Measurements from ENCODE around the gene PRSS38.

Gene PRSS38

DNA sequence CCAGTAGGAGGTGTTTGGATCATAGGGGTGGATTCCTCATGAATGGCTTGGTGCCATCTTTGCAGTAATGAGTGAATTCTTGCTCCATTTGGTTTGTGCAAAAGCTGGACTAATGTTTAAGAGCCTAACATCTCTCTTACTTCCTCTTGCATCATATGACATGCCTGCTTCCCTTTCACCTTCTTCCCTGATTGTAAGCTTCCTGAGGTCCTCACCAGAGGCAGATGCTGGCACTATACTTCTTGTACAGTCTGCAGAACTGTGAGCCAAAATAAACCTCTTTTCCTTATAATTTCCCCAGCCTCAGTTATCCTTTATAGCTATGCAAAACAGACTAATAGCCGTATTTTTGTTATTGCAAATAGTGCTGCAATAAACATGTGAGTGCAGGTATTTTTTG lies 8.1 kb downstream of the PRSS38 start (continued):
- TF ChIP-seq, protein P1, sequence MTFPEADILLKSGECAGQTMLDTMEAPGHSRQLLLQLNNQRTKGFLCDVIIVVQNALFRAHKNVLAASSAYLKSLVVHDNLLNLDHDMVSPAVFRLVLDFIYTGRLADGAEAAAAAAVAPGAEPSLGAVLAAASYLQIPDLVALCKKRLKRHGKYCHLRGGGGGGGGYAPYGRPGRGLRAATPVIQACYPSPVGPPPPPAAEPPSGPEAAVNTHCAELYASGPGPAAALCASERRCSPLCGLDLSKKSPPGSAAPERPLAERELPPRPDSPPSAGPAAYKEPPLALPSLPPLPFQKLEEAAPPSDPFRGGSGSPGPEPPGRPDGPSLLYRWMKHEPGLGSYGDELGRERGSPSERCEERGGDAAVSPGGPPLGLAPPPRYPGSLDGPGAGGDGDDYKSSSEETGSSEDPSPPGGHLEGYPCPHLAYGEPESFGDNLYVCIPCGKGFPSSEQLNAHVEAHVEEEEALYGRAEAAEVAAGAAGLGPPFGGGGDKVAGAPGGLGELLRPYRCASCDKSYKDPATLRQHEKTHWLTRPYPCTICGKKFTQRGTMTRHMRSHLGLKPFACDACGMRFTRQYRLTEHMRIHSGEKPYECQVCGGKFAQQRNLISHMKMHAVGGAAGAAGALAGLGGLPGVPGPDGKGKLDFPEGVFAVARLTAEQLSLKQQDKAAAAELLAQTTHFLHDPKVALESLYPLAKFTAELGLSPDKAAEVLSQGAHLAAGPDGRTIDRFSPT (tag by site-specific recombination; IDR thresholded peaks at IDR 0.05) = no peak
- TF ChIP-seq, protein P2, sequence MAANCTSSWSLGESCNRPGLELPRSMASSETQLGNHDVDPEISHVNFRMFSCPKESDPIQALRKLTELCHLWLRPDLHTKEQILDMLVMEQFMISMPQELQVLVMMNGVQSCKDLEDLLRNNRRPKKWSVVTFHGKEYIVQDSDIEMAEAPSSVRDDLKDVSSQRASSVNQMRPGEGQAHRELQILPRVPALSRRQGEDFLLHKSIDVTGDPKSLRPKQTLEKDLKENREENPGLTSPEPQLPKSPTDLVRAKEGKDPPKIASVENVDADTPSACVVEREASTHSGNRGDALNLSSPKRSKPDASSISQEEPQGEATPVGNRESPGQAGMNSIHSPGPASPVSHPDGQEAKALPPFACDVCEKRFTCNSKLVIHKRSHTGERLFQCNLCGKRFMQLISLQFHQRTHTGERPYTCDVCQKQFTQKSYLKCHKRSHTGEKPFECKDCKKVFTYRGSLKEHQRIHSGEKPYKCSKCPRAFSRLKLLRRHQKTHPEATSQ (tag by site-specific recombination; IDR thresholded peaks at IDR 0.05) = no peak
- TF ChIP-seq HOXC10 (CRISPR knock-in tag; IDR thresholded peaks at IDR 0.05) (no peak), SP7 (tag by site-specific recombination; IDR thresholded peaks at IDR 0.05) (no peak), ZNF747 (tag by site-specific recombination; IDR thresholded peaks at IDR 0.05) (no peak), ZNF175 (tag by site-specific recombination; IDR thresholded peaks at IDR 0.05) (no peak), HOXA7 (CRISPR knock-in tag; IDR thresholded peaks at IDR 0.05; ENCODE audit: borderline replicate concordance) (no peak)
- TF ChIP-seq, protein P3, sequence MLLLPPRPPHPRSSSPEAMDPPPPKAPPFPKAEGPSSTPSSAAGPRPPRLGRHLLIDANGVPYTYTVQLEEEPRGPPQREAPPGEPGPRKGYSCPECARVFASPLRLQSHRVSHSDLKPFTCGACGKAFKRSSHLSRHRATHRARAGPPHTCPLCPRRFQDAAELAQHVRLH (tag by site-specific recombination; IDR thresholded peaks at IDR 0.05) = no peak

DNA sequence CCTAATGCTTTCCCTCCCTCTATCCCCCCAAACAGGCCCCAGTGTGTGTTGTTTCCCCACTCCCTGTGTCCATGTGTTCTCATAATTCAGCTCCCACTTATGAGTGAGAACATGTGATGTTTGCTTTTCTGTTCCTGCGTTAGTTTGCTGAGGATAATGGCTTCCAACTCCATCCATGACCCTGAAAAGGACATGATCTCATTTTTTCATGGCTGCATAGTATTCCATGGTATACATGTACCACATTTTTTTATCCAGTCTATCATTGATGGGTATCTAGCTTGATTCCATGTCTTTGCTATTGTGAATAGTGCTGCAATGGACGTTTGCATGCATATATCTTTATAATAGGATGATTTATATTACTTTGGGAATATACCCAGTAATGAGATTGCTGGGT lies 8.7 kb downstream of the PRSS38 start:
- TF ChIP-seq ZNF768 (tag by site-specific recombination; IDR thresholded peaks at IDR 0.05) = no peak
- no peak for TF ChIP-seq MEIS1 (CRISPR knock-in tag; IDR thresholded peaks at IDR 0.05; ENCODE audit: borderline replicate concordance)
- peak; percentile 77 for TF ChIP-seq ZNF146 (tag by site-specific recombination; IDR thresholded peaks at IDR 0.05)
- no peak for TF ChIP-seq ZNF596 (tag by site-specific recombination; IDR thresholded peaks at IDR 0.05)
- TF ChIP-seq, protein P3 (tag by site-specific recombination; IDR thresholded peaks at IDR 0.05) = 0 out of 2 replicates have a peak, but pooled peaks have one; percentile 25
- Histone ChIP-seq H3K9me3 (ENCODE audit: control insufficient read depth, insufficient read depth, low read depth, low read length) (no peaks in the 10 kb centered on the region; the same call in 1 of the 2 replicates), H3K4me3 (ENCODE audit: low read depth, low read length) (no peak overlapping the region), H3K36me3 (ENCODE audit: control insufficient read depth in 2 of 2, insufficient read depth in 1 of 2, low read length in 2 of 2) (no peaks in the 10 kb centered on the region), H3K27ac (ENCODE audit: extremely low read depth, low read depth, low read length) (no peak overlapping the region), H3K4me1 (ENCODE audit: control insufficient read depth, insufficient read depth, low read length) (no peaks in the 10 kb centered on the region)
- ChIA-PET POLR2A (no interaction called here), CTCF (no interaction called here)

DNA sequence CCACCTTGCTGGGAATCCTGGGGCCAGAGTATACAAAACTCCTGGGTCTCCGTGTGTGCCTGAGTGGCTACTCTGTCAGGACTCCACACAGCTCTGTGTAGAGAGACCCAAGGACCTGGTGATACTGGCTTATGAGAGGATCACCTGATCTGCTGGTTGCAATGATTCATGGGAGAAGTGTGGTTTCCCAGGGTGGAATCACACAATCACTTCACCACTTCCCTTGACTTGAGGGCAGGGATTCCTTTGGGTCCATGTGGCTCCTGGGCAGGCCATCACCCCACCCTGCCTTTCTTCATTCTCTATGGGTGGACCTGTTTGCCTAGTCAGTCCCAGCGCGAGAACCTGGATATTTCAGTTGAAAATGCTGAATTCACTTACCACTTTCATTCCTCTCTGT lies 13.3 kb downstream of the PRSS38 start:
- Histone ChIP-seq H3K4me3 (ENCODE audit: low read depth, low read length) (no peak overlapping the region), H3K27ac (ENCODE audit: extremely low read depth, low read depth, low read length) (no peak overlapping the region), H3K4me1 (ENCODE audit: control insufficient read depth, insufficient read depth, low read length) (no peaks in the 10 kb centered on the region), H3K36me3 (ENCODE audit: control insufficient read depth in 2 of 2, insufficient read depth in 1 of 2, low read length in 2 of 2) (no peaks in the 10 kb centered on the region), H3K9me3 (ENCODE audit: control insufficient read depth, insufficient read depth, low read depth, low read length) (no peaks in the 10 kb centered on the region)
- TF ChIP-seq REPIN1 (tag by site-specific recombination; IDR thresholded peaks at IDR 0.05; ENCODE audit: low read depth) = no peak
- CTCF ChIA-PET = interaction anchor here (0.7 kb wide), 1 partner anchor 54 kb away, joined by 3 read pairs; no protein-coding TSS in a partner anchor
- POLR2A ChIA-PET = no interaction called here

DNA sequence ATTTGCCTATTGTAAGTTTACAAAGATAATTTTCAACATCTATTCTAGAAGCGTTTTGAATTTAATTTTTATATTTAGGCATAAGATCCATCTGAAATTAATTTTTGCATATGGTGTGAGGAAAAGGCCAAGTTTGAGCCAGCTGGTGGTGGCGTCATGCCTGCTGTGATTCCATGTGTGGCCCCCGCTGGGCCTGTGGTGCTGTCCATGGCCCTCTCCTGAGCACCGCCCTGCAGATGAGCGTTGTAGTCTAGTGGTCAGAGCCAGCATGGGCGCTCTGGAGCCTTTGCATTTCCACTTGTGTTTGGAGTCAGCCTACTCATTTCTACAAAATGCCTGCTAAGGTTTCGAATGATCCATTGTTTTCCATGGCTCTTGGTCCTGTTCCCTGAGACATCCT lies 22.7 kb downstream of the PRSS38 start:
- POLR2A ChIA-PET = no interaction called here
- no peak for TF ChIP-seq ZNF140 (tag by site-specific recombination; IDR thresholded peaks at IDR 0.05)
- no peak for TF ChIP-seq GLIS1 (tag by site-specific recombination; IDR thresholded peaks at IDR 0.05)
- TF ChIP-seq, protein P4, sequence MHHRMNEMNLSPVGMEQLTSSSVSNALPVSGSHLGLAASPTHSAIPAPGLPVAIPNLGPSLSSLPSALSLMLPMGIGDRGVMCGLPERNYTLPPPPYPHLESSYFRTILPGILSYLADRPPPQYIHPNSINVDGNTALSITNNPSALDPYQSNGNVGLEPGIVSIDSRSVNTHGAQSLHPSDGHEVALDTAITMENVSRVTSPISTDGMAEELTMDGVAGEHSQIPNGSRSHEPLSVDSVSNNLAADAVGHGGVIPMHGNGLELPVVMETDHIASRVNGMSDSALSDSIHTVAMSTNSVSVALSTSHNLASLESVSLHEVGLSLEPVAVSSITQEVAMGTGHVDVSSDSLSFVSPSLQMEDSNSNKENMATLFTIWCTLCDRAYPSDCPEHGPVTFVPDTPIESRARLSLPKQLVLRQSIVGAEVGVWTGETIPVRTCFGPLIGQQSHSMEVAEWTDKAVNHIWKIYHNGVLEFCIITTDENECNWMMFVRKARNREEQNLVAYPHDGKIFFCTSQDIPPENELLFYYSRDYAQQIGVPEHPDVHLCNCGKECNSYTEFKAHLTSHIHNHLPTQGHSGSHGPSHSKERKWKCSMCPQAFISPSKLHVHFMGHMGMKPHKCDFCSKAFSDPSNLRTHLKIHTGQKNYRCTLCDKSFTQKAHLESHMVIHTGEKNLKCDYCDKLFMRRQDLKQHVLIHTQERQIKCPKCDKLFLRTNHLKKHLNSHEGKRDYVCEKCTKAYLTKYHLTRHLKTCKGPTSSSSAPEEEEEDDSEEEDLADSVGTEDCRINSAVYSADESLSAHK (tag by site-specific recombination; IDR thresholded peaks at IDR 0.05) = no peak

More for the DNA sequence above, 22.7 kb downstream of the PRSS38 start:
- Histone ChIP-seq H3K4me3 (ENCODE audit: low read depth, low read length) (no peak overlapping the region), H3K9me3 (ENCODE audit: control insufficient read depth, insufficient read depth, low read depth, low read length) (no peaks in the 10 kb centered on the region), H3K27ac (ENCODE audit: extremely low read depth, low read depth, low read length) (no peak overlapping the region), H3K36me3 (ENCODE audit: control insufficient read depth in 2 of 2, insufficient read depth in 1 of 2, low read length in 2 of 2) (no peaks in the 10 kb centered on the region), H3K4me1 (ENCODE audit: control insufficient read depth, insufficient read depth, low read length) (no peaks in the 10 kb centered on the region)
- CTCF ChIA-PET = no interaction called here
